Mucosa of rectum (tissue), 2 donors: ENCODE measurements around the gene SIRT4.
A peak's percentile ranks its signal among the peaks of the same experiment; 100 is the strongest.

Experiments
- H3K27ac ChIP-seq, 2 donors: one replicate each; pipeline ENCODE4 v1.7.0; 2013; ENCODE audit warnings: inconsistent platforms in 2 of 2, low read depth in 2 of 2, low read length in 2 of 2
- H3K27me3 ChIP-seq, 2 donors: one replicate each; pipeline ENCODE4 v1.7.0; 2013; ENCODE audit warnings: low read length in 2 of 2; ENCODE audit not compliant: control insufficient read depth in 2 of 2, insufficient read depth in 2 of 2
- H3K36me3 ChIP-seq, 2 donors: one replicate each; pipeline ENCODE4 v1.7.0; 2013; ENCODE audit warnings: low read length in 2 of 2; ENCODE audit not compliant: control insufficient read depth in 2 of 2, insufficient read depth in 2 of 2
- H3K4me1 ChIP-seq, 2 donors: one replicate each; pipeline ENCODE4 v1.7.0; 2013; ENCODE audit warnings: low read length in 2 of 2, mild to moderate bottlenecking in 1 of 2; ENCODE audit not compliant: control insufficient read depth in 2 of 2, insufficient read depth in 2 of 2
- H3K4me3 ChIP-seq, 2 donors: one replicate each; pipeline ENCODE4 v1.7.0; 2013; ENCODE audit warnings: low read length in 2 of 2
- H3K9ac ChIP-seq, 2 donors: one replicate each; pipeline ENCODE4 v1.7.0; 2013; ENCODE audit warnings: low read length in 2 of 2, low read depth in 1 of 2, mild to moderate bottlenecking in 1 of 2
- H3K9me3 ChIP-seq, 2 donors: one replicate each; pipeline ENCODE4 v1.7.0; 2013; ENCODE audit warnings: low read length in 2 of 2; ENCODE audit not compliant: control insufficient read depth in 2 of 2
- donor health status: healthy.
- donor health status: Normal muscosa, but diverticular disease.

SIRT4 gene

GRCh38 chr12:120262852-120263747 is 39.0 kb upstream of the SIRT4 start:
- H3K9me3 ChIP-seq: no peaks in the 10 kb centered on the region
- H3K4me1 ChIP-seq: peaks cover 30 to 50% of the 10 kb centered on the region in 2 donors
- peak overlapping the region; percentile 36 to 63 for H3K4me3 ChIP-seq
- H3K9ac ChIP-seq: peak overlapping the region; percentile 29 to 92
- H3K36me3 ChIP-seq: no peaks in the 10 kb centered on the region
- H3K27ac ChIP-seq: peak overlapping the region; percentile 54 to 75
- no peaks in the 10 kb centered on the region for H3K27me3 ChIP-seq

- H3K9ac ChIP-seq: peak overlapping the region; percentile 56 to 92
- no peaks in the 10 kb centered on the region for H3K27me3 ChIP-seq
- H3K27ac ChIP-seq: peak overlapping the region; percentile 54 to 75
- H3K4me1 ChIP-seq: peaks cover 30 to 50% of the 10 kb centered on the region in 2 donors
- H3K9me3 ChIP-seq: no peaks in the 10 kb centered on the region
- no peaks in the 10 kb centered on the region for H3K36me3 ChIP-seq
- peak overlapping the region; percentile 36 to 63 for H3K4me3 ChIP-seq
These were observed 38.4 kb upstream of the SIRT4 start for GRCh38 chr12:120263748-120264085.

DNA sequence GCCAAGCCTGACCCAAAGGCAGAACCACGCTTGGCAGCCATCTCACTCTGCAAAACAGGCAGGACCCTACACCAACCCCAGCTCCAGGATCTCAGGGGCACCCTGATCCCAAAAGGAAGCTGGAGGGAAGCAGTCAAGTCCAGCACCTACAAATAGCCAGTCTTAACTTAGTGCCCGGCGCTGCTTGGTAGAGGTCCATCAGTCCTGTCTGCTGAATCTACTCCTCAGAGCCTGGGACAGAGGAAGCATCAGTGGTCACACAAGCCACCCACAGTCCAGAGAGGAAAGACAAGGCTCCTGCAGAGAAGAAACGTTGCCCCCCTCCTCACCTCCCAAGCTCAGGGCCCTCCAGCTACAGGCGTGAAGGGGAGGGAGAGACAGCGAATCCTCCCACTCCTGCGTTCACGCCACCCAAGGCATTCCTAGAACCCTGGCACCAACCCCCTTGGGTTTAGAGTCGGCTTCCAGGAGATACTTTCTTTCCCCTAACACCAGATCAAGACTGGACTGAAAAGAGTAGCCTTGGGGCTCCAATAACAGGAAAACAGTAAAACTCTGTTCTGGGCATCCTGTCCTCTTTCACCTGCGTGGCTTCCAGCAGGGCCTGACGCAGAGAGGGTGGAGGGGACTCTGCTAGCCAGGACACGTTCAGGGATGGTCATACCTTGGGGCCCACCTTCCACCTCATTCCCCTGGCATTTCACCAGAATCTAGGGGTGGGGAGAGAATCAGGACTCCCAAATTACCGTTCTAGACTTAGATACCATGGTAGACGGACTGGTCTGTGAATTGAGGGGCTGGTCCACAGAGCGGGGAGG is 37.8 kb upstream of the SIRT4 start:
- H3K9ac ChIP-seq: peak overlapping the region; percentile 70 to 92
- peak overlapping the region; percentile 63 to 76 for H3K4me3 ChIP-seq
- peaks cover 30 to 50% of the 10 kb centered on the region in 2 donors for H3K4me1 ChIP-seq
- no peaks in the 10 kb centered on the region for H3K9me3 ChIP-seq
- H3K36me3 ChIP-seq: no peaks in the 10 kb centered on the region
- peak overlapping the region; percentile 54 to 75 for H3K27ac ChIP-seq
- no peaks in the 10 kb centered on the region for H3K27me3 ChIP-seq

GRCh38 chr12:120264904-120265472 is 37.1 kb upstream of the SIRT4 start:
- Histone ChIP-seq H3K36me3 (no peaks in the 10 kb centered on the region), H3K4me1 (peaks cover 30 to 45% of the 10 kb centered on the region in 2 donors), H3K4me3 (peak overlapping the region; percentile 63 to 76), H3K9me3 (no peaks in the 10 kb centered on the region), H3K9ac (peak overlapping the region; percentile 70 to 92), H3K27ac (peak overlapping the region; percentile 54 to 75), H3K27me3 (no peaks in the 10 kb centered on the region)

- peaks cover 30 to 45% of the 10 kb centered on the region in 2 donors for H3K4me1 ChIP-seq
- H3K9me3 ChIP-seq: no peaks in the 10 kb centered on the region
- H3K4me3 ChIP-seq: peak within 1 kb of the TSS; percentile 63 to 76
- H3K27me3 ChIP-seq: no peaks in the 10 kb centered on the region
- H3K9ac ChIP-seq: peak within 1 kb of the TSS; percentile 70 to 92
- H3K27ac ChIP-seq: peak within 1 kb of the TSS; percentile 54 to 75
- no peaks in the 10 kb centered on the region for H3K36me3 ChIP-seq
These were observed 36.5 kb upstream of the SIRT4 start, which contains the start of gene PXN for GRCh38 chr12:120265473-120266179. Gene PXN (minus strand): TSS chr12:120265730. CDS start chr12:120265629, 101 bp downstream.

GRCh38 chr12:120266180-120266870 is 35.8 kb upstream of the SIRT4 start:
- H3K4me1 ChIP-seq: peaks cover 30 to 45% of the 10 kb centered on the region in 2 donors
- no peaks in the 10 kb centered on the region for H3K9me3 ChIP-seq
- H3K27ac ChIP-seq: no peak overlapping the region
- H3K36me3 ChIP-seq: no peaks in the 10 kb centered on the region
- H3K27me3 ChIP-seq: no peaks in the 10 kb centered on the region
- peak overlapping the region in 1 of 2 donors; percentile 50 for H3K4me3 ChIP-seq
- peak overlapping the region in 1 of 2 donors; percentile 24 for H3K9ac ChIP-seq

- H3K27me3 ChIP-seq: no peaks in the 10 kb centered on the region
- H3K9me3 ChIP-seq: no peaks in the 10 kb centered on the region
- peak overlapping the region; percentile 46 to 61 for H3K27ac ChIP-seq
- H3K4me1 ChIP-seq: peaks cover 22 to 35% of the 10 kb centered on the region in 2 donors
- no peak overlapping the region for H3K4me3 ChIP-seq
- H3K9ac ChIP-seq: peak overlapping the region in 1 of 2 donors; percentile 14
- H3K36me3 ChIP-seq: no peaks in the 10 kb centered on the region
These were observed 34.4 kb upstream of the SIRT4 start for GRCh38 chr12:120267736-120268135.

GRCh38 chr12:120276734-120277133 is 25.4 kb upstream of the SIRT4 start:
- Histone ChIP-seq H3K27me3 (no peaks in the 10 kb centered on the region), H3K4me1 (no peaks in the 10 kb centered on the region), H3K36me3 (no peaks in the 10 kb centered on the region)

More at GRCh38 chr12:120276734-120277133, 25.4 kb upstream of the SIRT4 start:
- no peaks in the 10 kb centered on the region for H3K9me3 ChIP-seq
- no peak overlapping the region for H3K27ac ChIP-seq
- H3K4me3 ChIP-seq: no peak overlapping the region
- no peak overlapping the region for H3K9ac ChIP-seq
